GM19463 (cell line): ENCODE results near the gene RARB.

Source experiments
- ATAC-seq: cut with Tn5 transposase; IDR thresholded peaks from one replicate; pipeline ENCODE4 v1.9.1; 2021; ENCODE audit warnings: mild to moderate bottlenecking, moderate library complexity; ENCODE audit not compliant: unreplicated experiment

RARB gene

GRCh38 chr3:25573386-25574171 is 145.5 kb downstream of the RARB start:
- ATAC-seq = no peak

DNA sequence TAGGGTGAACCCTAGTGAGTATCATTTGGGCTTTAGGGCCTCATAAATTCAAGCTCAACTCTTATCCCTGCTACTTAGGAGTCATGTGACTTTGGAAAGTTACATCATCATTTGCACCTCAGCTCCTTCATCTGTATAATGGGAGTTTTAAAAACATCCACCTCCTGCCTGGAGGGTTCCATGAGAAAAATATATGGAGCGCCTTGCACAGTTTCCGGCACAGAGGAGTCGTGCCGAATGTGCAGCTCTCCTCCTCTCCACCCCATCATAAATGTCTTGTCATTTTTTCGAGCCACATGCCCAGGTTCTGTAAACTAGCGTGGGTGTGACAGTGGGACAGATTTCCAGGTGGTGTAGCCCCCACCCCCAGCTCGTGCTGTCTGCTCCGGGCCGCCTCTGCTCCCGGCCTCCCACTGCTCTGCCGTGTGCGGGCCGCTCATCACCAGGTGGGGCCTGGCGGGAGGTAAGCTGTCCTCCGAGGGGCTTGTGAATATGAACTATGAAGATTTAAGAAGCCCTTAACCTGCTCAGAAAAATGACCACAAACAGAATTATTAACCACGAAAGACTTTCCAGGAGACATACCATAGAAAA is 146.2 kb downstream of the RARB start:
- no peak for ATAC-seq

- ATAC-seq = no peak
These were observed 146.9 kb downstream of the RARB start for GRCh38 chr3:25575001-25575400.

DNA sequence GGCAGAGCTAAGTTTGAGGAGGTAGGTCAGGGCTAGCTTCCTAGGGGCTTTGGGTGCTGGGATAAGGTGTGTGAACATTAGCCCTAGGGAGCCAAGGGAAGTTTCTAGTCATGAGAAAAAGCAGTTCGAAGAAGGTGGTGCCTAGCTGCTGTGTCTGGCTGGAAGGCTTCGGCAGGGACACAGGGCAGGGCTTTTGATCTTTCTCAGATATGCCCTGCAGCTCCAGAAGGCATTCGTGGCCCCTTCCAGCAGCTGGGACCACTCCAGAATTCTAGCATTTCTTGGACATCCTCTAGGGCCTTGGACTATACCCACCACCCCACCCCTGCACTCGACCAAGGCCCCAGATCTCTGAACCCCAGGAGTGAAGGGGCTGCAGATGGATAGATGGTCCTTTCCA is 148.1 kb downstream of the RARB start:
- ATAC-seq = no peak

DNA sequence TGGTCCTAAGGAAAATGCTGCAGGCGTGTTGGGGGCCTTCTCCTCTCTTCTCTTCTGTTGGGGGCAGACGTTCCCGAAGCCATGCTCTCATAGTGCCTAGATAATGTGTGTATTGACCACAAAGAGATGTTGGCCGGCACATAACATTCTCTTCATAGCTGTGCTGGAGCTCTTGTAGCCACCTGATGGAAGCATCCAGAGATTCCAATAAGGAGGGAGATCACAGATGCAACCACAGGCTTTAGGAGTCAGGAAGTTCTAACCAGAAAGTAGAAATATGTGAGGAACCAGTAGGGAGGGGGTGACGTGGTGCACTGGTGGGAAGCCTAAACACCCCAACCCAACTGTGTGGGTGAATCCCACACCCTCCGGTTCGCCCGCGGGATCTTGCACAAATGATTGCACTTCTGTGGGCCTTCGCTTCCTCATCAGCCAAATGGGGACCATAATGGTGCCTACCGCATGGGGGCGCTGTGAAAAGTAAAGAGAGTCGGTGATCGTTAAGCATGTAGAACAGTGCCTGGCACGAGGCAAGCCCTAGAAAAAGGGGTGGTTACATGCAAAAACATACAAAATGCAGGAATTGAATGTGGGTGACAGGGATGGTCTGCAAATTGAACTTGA is 148.9 kb downstream of the RARB start:
- no peak for ATAC-seq

GRCh38 chr3:25578059-25578458 is 150.0 kb downstream of the RARB start:
- no peak for ATAC-seq

DNA sequence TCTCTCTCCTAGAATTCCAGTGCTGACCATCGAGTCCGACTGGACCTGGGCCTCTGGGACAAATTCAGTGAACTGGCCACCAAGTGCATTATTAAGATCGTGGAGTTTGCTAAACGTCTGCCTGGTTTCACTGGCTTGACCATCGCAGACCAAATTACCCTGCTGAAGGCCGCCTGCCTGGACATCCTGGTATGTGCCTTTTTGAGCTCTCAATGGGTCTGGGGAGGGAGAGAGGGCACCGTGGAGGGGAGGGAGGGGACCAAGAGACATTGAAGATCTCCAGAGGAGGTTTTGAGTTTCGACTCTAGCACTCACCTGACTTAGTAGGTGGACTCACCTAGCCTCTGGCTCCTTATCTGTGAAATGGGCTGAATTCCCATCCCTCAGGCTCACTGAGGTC is 152.5 kb downstream of the RARB start:
- no peak for ATAC-seq

DNA sequence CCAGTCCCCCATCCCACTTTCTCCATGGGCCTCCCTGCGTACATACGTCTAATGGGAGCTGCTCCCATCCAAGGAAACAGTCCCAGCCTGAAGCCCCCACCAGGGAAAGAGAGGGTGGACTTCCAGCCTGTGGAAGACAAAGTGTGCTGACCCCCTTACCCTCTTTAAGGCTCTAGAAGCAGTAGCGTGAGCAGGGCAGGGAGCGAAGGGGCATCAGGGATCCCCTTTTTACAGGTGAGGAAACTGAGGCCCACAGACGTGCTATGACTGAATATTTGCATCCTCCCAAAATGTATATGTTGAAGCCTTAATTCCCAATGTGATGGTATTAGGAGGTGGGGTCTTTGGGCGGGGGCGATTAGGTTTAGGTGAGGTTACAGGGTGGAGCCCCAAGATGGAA is 153.3 kb downstream of the RARB start:
- ATAC-seq = no peak

- no peak for ATAC-seq
These were observed 153.8 kb downstream of the RARB start for GRCh38 chr3:25581823-25582222.

DNA sequence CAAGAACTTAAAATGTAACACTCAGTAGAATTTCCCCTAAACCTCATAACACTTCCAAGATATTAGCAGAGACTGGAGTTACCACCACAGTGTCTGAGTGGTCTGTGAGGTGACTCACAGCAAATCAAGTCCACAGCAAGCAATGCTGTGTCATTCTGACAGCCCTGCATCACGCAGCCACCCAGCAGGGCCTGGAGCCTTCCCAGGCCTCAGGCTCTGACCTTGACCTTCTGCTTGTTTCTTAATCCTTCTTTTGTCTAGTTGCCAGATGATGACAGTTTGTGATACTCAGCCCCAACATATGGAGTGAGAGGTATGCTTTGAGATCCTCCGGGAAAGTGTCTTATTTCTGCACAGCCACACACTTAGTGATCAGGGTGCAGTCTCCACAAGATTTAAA is 154.2 kb downstream of the RARB start:
- ATAC-seq = no peak

DNA sequence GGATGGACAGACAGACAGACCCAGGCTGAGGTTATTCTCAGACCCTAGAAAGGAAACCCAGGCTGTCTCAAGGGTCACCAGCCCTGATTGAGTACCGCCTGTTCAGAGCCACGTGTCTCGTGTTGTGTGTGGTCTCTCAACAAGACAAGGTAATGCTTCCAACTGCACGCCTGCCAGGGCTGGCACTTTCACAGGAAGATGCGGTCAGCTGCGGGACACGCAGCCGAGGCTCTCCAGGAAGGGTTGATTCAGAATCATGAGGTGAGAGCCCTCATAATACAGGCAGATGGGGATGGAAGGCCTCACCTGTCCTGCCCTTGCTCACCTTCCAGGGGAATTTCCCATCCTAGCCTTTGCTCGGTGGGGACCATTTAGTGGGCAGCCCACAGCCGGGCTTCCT is 155.3 kb downstream of the RARB start:
- ATAC-seq = no peak

DNA sequence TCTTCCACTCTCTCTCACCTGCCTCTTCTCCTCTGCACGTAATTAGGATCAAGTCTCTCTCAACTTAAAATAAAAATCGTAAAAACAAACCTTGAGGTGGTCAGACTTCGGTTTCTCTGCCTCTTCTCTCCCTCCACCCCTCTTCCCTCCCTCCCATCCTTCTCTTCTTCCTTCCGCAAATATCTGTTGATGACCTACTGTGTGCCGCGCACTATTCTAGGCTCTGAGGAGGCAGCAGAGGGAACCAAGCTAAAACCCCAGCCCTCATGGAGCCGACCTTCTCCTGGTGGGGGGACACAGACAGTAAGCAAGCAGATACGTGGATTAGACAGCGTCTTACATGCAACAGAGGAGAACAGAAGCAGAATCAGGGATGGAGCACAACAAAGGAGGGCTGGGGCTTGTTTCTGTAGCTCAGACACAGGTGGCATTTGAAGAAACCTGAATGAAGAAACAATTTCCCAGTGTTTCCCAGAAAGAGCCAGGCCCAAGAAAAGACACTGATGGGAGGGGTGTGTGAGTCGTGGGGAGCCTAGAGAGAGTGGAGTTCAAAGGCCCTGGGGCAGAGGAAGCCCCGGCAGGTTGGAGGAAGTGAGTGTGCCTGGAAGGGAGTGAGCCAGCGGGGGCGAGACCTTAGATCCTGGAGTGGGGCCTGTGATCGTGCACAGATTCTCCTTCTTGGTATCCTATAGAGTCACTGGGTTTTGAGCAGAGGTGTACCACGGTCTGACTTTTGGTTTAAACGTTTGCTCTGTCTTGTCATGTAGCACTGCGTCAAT is 156.1 kb downstream of the RARB start:
- no peak for ATAC-seq

DNA sequence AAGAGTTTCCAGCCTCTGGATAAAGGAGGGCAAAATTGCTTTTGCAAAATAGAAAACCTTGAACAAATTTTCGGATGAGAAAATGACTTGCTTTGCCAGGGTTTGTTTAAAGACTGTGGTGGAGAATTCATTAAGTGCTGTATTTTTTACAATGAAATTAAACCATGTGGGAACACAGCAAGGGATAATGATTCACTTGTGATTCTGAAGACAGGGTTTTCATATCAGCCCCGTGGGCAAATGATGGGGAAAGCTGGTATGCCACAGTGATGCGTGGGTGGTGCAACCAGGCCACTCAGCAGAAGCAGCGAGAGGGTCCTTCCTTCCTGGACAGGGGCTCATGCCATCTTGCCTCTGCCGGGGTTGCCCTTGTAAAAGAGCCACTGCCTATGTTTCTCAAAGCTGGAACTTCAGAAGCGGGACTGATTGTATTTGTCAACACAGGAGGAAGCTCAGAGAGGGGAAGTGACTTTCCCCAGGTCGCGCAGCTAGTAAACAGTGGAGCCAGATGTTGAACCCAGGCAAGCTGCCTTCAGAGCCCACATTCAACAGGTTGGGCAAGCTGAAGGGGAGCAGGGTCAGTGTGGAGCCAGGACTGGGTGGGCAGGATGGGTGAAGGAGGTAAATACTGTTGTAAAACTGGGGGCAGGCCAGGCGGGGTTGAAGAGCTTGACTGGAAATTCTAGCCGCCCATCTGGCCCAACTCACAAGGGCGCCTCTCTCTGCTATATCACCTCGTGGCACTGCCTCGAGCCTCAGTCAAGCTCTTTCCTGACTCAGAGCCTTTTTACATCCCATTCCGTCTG is 157.5 kb downstream of the RARB start:
- no peak for ATAC-seq

DNA sequence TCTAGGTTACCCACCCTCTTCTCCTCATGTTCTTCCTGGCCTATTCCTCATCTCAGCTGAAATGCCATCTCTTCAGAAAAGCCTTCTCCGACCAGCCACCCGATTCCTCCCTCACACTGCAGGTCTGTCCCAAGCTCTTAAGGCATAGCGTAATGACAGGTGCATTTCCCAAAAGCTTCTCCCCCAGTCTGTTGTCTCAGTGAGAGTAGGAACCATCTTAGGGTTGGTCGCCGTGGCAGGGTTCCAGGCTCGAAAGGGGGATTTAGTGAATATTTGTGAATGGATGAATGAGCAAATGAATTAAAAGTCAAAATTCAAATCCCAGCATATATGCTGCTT is 158.1 kb downstream of the RARB start:
- ATAC-seq = no peak

DNA sequence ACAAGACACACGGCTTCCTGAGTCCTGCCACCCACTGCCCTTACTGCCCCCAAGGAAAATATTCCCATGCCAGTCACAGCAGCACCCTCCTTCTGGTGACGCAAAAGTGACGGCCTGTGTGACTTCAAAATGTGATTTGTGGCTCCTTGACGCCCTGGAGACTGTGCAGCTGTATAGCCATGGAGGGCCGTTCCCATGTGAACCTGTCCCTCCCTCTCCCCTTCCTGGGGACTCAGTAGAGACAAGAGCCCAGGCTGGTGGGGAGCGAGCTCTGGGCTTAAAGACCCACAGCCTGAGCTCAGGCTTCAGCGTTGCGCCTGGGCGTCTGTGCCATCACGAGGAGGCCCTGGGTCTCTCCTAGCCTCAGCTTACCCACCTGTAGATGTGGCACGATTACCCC is 158.5 kb downstream of the RARB start:
- ATAC-seq = no peak

GRCh38 chr3:25587094-25587493 is 159.0 kb downstream of the RARB start:
- ATAC-seq = no peak

DNA sequence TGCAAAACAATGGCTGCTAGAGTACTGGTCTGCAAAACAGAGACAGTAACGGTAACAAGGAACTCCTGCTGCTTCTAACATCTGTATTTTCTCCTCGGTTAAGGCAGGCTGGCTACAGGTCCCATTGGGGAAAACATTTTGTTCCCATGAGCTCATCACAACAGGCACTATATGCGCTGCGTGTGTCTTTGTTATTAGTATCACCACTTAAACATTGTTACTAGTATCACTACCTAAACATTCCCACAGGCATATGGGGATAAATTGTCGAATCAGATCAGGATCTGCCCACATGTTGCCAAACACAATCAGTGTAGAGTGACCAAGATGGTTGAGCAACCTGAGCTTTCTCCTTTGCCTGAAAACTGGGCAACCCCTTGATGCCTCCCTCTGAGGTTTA is 159.5 kb downstream of the RARB start:
- no peak for ATAC-seq

DNA sequence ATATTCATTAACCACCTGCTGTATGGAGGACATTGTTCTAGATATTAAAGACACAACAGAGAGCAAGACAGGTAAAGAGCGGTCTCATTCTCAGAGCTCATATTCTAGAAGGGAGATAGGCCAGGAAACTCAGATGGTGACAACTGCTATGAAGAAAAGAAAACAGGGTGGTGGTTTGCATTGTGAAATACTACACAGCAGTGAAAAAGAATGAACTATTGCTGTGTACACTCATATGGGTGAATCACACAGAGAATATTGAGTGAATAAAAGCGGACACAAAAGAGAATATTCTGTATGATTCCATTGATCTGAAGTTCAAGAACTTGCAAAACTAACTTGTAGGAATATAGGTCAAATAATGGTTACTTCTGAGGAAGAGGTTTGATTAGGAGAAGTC is 159.9 kb downstream of the RARB start:
- ATAC-seq = no peak

DNA sequence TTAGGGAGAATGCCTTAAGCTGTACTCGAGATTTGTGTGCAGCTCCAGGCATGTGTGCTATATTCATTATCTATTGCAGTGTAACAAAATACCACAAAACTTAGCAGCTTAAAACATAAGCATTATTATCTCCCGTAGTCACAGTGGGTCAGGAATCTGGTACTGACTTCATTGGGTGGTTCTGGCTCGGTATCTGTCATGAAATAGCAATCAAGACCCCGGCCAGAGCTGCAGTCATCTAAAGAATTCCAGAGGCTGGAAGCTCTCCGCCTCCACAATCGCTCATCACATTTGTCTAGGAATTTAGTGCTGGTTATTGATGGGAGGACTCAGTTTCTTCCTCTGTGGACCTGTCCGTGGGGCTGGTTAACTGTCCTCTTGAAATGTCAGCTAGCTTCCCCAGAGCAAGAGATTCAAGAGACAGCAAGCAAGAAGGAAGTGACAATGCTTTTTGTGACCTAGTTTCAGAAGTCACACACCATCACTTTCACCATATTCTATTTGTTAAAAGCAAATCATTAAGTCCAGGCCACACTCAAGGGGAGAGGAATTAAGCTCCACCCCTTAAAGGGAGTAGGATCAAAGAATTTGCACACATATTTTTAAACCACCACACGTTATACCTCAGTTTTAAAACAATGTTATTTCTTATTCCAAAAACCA is 160.5 kb downstream of the RARB start:
- no peak for ATAC-seq

DNA sequence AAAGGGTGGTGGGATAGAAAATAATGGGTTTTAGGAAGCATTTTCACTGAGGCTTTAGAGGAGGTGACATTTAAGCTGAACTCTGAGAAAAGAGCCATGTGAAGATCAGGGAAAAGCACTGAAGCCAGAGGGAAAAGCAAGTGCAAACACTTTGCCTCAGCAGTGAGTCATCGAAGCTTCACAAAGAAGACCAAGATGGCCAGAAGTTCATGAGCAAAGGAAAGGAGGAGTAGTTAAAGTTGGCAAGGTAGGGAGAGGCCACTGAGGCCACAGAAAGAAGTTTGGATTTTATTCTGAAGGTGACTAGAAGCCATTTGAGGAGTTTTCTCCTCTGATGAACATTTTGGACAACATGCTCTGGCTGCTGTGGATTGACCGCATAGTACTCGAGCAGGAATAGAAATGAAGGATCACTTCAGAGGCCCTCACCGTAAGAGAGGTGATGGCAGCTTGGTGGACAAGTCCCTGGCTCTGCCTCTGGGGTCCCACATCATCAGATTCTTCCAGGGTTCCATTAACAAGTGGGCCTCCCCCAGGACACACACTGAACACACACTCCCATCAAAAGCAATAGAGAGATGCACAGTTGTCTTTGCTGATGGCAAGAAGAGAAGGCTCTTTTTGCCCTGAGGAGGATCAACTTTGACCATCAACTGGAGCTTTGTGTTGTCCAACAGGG is 161.2 kb downstream of the RARB start:
- no peak for ATAC-seq
